Measurements from ENCODE around the gene FOXJ3. TPM values are rescaled to one million over a fixed set of nuclear protein-coding genes. Genes with fewer than 3 reads are reported as not detected.

The FOXJ3 gene
- total and polyA plus RNA-seq, 2 experiments from 2014 or later, result 19.0 to 39.0 TPM

GRCh38 chr1:42328047-42328625 is 6.9 kb downstream of the FOXJ3 start:
- 93% methylated on average over 5 of the region's 5 CpGs for whole genome bisulfite sequencing (ENCODE audit: low lambda C conversion rate, missing lambda C conversion rate)
- no peak for TF ChIP-seq CTCF (IDR thresholded peaks at IDR 0.05; ENCODE audit: poor library complexity)
- TF ChIP-seq EZH2phosphoT487 (IDR thresholded peaks at IDR 0.05; ENCODE audit: low read depth, severe bottlenecking, unreplicated experiment), result no peak
- no peak for TF ChIP-seq EZH2 (IDR thresholded peaks at IDR 0.05; ENCODE audit: borderline replicate concordance)
- Histone ChIP-seq H3K36me3 (replicated peaks; ENCODE audit: insufficient read depth, low read depth) (no peaks in the 10 kb centered on the region), H2AFZ (no peak overlapping the region), H3K27ac (no peak overlapping the region), H3K4me2 (no peak overlapping the region), H3K9me3 (ENCODE audit: low read depth) (no peaks in the 10 kb centered on the region), H3K4me3 (no peak overlapping the region), H4K20me1 (ENCODE audit: insufficient read depth, poor library complexity, severe bottlenecking) (peaks cover 97% of the 10 kb centered on the region), H3K27me3 (no peaks in the 10 kb centered on the region), H3K4me1 (ENCODE audit: insufficient read depth) (peaks cover 14% of the 10 kb centered on the region), H3K79me2 (peaks cover 100% of the 10 kb centered on the region), H3K9me2 (replicated peaks; ENCODE audit: insufficient read depth) (no peaks in the 10 kb centered on the region)
- DNase-seq (ENCODE audit: low spot score), result no peak

GRCh38 chr1:42325014-42325402 is 10.0 kb downstream of the FOXJ3 start:
- Histone ChIP-seq H3K9me2 (replicated peaks; ENCODE audit: insufficient read depth) (no peaks in the 10 kb centered on the region), H3K4me1 (ENCODE audit: insufficient read depth) (peaks cover 10% of the 10 kb centered on the region), H3K79me2 (peaks cover 100% of the 10 kb centered on the region), H3K27ac (no peak overlapping the region), H3K36me3 (replicated peaks; ENCODE audit: insufficient read depth, low read depth) (no peaks in the 10 kb centered on the region), H2AFZ (no peak overlapping the region), H3K4me3 (no peak overlapping the region), H3K27me3 (no peaks in the 10 kb centered on the region), H4K20me1 (ENCODE audit: insufficient read depth, poor library complexity, severe bottlenecking) (peaks cover 97% of the 10 kb centered on the region), H3K9me3 (ENCODE audit: low read depth) (no peaks in the 10 kb centered on the region), H3K4me2 (no peak overlapping the region)
- 83% methylated on average over 2 of the region's 2 CpGs for WGBS (ENCODE audit: low lambda C conversion rate, missing lambda C conversion rate)
- no peak for DNase-seq (ENCODE audit: low spot score)
- no peak for TF ChIP-seq EZH2 (IDR thresholded peaks at IDR 0.05; ENCODE audit: borderline replicate concordance)
- no peak for TF ChIP-seq EZH2phosphoT487 (IDR thresholded peaks at IDR 0.05; ENCODE audit: low read depth, severe bottlenecking, unreplicated experiment)
- TF ChIP-seq CTCF (IDR thresholded peaks at IDR 0.05; ENCODE audit: poor library complexity), result no peak

- H3K27ac ChIP-seq, result no peak overlapping the region
- H3K4me3 ChIP-seq, result no peak overlapping the region
- H3K4me1 ChIP-seq (ENCODE audit: insufficient read depth), result peaks cover 15% of the 10 kb centered on the region
- H3K9me3 ChIP-seq (ENCODE audit: low read depth), result no peaks in the 10 kb centered on the region
- 90% methylated on average over 6 of the region's 6 CpGs for WGBS (ENCODE audit: low lambda C conversion rate, missing lambda C conversion rate)
- H3K36me3 ChIP-seq (replicated peaks; ENCODE audit: insufficient read depth, low read depth), result no peaks in the 10 kb centered on the region
- peaks cover 100% of the 10 kb centered on the region for H3K79me2 ChIP-seq
- H3K4me2 ChIP-seq, result no peak overlapping the region
- no peaks in the 10 kb centered on the region for H3K27me3 ChIP-seq
- H3K9me2 ChIP-seq (replicated peaks; ENCODE audit: insufficient read depth), result no peaks in the 10 kb centered on the region
- peaks cover 97% of the 10 kb centered on the region for H4K20me1 ChIP-seq (ENCODE audit: insufficient read depth, poor library complexity, severe bottlenecking)
- TF ChIP-seq EZH2phosphoT487 (IDR thresholded peaks at IDR 0.05; ENCODE audit: low read depth, severe bottlenecking, unreplicated experiment) (no peak), CTCF (IDR thresholded peaks at IDR 0.05; ENCODE audit: poor library complexity) (no peak), EZH2 (IDR thresholded peaks at IDR 0.05; ENCODE audit: borderline replicate concordance) (no peak)
- no peak for DNase-seq (ENCODE audit: low spot score)
- no peak overlapping the region for H2AFZ ChIP-seq
Measured at GRCh38 chr1:42324398-42325013, 10.5 kb downstream of the FOXJ3 start.
